Measurements from ENCODE around the gene GREB1. TPM values are rescaled to one million over a fixed set of nuclear protein-coding genes. Genes with fewer than 3 reads are reported as not detected.

The GREB1 gene
- total and polyA plus RNA-seq, 4 experiments from 2014 or later, result 0.19 to 1.1 TPM; not detected in 2

- Histone ChIP-seq H3K4me1 (ENCODE audit: insufficient read depth, low read length) (no peaks in the 10 kb centered on the region), H3K9me3 (ENCODE audit: control insufficient read depth in 1 of 2, low read length in 2 of 2) (no peaks in the 10 kb centered on the region), H3K27ac (ENCODE audit: low read depth, low read length) (no peak overlapping the region), H3K36me3 (ENCODE audit: insufficient read depth, low read length) (no peaks in the 10 kb centered on the region), H3K4me3 (ENCODE audit: low read length in 2 of 2) (no peak overlapping the region), H3K27me3 (ENCODE audit: insufficient read depth, low read length) (no peaks in the 10 kb centered on the region)
- ChIA-PET CTCF (ENCODE audit: partially characterized antibody) (no interaction called here), POLR2A (ENCODE audit: partially characterized antibody) (no interaction called here)
- H3K27me3 Mint-ChIP-seq, result peaks cover 21 to 23% of the 10 kb centered on the region in 2 donors
- no peak for DNase-seq
- no peak overlapping the region for H3K4me3 Mint-ChIP-seq
- H3K36me3 Mint-ChIP-seq, result no peaks in the 10 kb centered on the region
- intact Hi-C loops (cut with micrococcal nuclease), result no loop called here
- peaks cover 0 to 3% (median 0%) of the 10 kb centered on the region in 4 donors for H3K4me1 Mint-ChIP-seq
- H3K27ac Mint-ChIP-seq, result no peak overlapping the region
- H3K9me3 Mint-ChIP-seq, result peaks cover 0 to 15% (median 10%) of the 10 kb centered on the region in 8 donors
Observed at GRCh38 chr2:11662882-11663281, 129.0 kb downstream of the GREB1 start.

GRCh38 chr2:11663427-11663826, 129.6 kb downstream of the GREB1 start:
- H3K9me3 Mint-ChIP-seq, result peaks cover 0 to 15% (median 10%) of the 10 kb centered on the region in 8 donors
- no peaks in the 10 kb centered on the region for H3K9me3 ChIP-seq (ENCODE audit: control insufficient read depth in 1 of 2, low read length in 2 of 2)
- intact Hi-C loops (cut with micrococcal nuclease), result no loop called here
- H3K27ac ChIP-seq (ENCODE audit: low read depth, low read length), result no peak overlapping the region
- peaks cover 25 to 28% of the 10 kb centered on the region in 2 donors for H3K27me3 Mint-ChIP-seq
- H3K27ac Mint-ChIP-seq, result no peak overlapping the region
- H3K36me3 Mint-ChIP-seq, result no peaks in the 10 kb centered on the region
- no peak overlapping the region for H3K4me3 Mint-ChIP-seq
- peaks cover 0 to 3% (median under 1%) of the 10 kb centered on the region in 4 donors for H3K4me1 Mint-ChIP-seq
- H3K4me3 ChIP-seq (ENCODE audit: low read length in 2 of 2), result no peak overlapping the region
- H3K4me1 ChIP-seq (ENCODE audit: insufficient read depth, low read length), result no peaks in the 10 kb centered on the region
- POLR2A ChIA-PET (ENCODE audit: partially characterized antibody), result no interaction called here
- no peaks in the 10 kb centered on the region for H3K36me3 ChIP-seq (ENCODE audit: insufficient read depth, low read length)
- H3K27me3 ChIP-seq (ENCODE audit: insufficient read depth, low read length), result no peaks in the 10 kb centered on the region
- no peak for DNase-seq
- CTCF ChIA-PET (ENCODE audit: partially characterized antibody), result no interaction called here

- H3K36me3 Mint-ChIP-seq, result no peaks in the 10 kb centered on the region
- H3K27me3 ChIP-seq (ENCODE audit: insufficient read depth, low read length), result no peaks in the 10 kb centered on the region
- ChIA-PET CTCF (ENCODE audit: partially characterized antibody) (interaction anchor here (1.7 kb wide), 1 partner anchor 16 kb away, joined by 4 read pairs; no protein-coding TSS in a partner anchor), POLR2A (ENCODE audit: partially characterized antibody) (no interaction called here)
- H3K27ac Mint-ChIP-seq, result no peak overlapping the region
- intact Hi-C loops (cut with micrococcal nuclease), result no loop called here
- H3K4me1 Mint-ChIP-seq, result peaks cover 3 to 7% (median 4%) of the 10 kb centered on the region in 4 donors
- peaks cover 27 to 29% of the 10 kb centered on the region in 2 donors for H3K27me3 Mint-ChIP-seq
- no peak for DNase-seq
- H3K36me3 ChIP-seq (ENCODE audit: insufficient read depth, low read length), result no peaks in the 10 kb centered on the region
- peaks cover 0 to 16% (median 10%) of the 10 kb centered on the region in 8 donors for H3K9me3 Mint-ChIP-seq
- H3K9me3 ChIP-seq (ENCODE audit: control insufficient read depth in 1 of 2, low read length in 2 of 2), result no peaks in the 10 kb centered on the region
- no peaks in the 10 kb centered on the region for H3K4me1 ChIP-seq (ENCODE audit: insufficient read depth, low read length)
- H3K27ac ChIP-seq (ENCODE audit: low read depth, low read length), result no peak overlapping the region
- no peak overlapping the region for H3K4me3 ChIP-seq (ENCODE audit: low read length in 2 of 2)
- no peak overlapping the region for H3K4me3 Mint-ChIP-seq
Observed at GRCh38 chr2:11665028-11665427, 131.2 kb downstream of the GREB1 start.

- Mint-ChIP-seq H3K4me3 (no peak overlapping the region), H3K4me1 (peaks cover 6 to 13% (median 8%) of the 10 kb centered on the region in 4 donors), H3K36me3 (no peaks in the 10 kb centered on the region), H3K27me3 (peaks cover 32 to 33% of the 10 kb centered on the region in 2 donors), H3K27ac (no peak overlapping the region), H3K9me3 (peaks cover 0 to 19% (median 10%) of the 10 kb centered on the region in 8 donors)
- no peak for DNase-seq
- Histone ChIP-seq H3K4me1 (ENCODE audit: insufficient read depth, low read length) (no peaks in the 10 kb centered on the region), H3K4me3 (ENCODE audit: low read length in 2 of 2) (no peak overlapping the region), H3K27me3 (ENCODE audit: insufficient read depth, low read length) (no peaks in the 10 kb centered on the region), H3K9me3 (ENCODE audit: control insufficient read depth in 1 of 2, low read length in 2 of 2) (no peaks in the 10 kb centered on the region), H3K36me3 (ENCODE audit: insufficient read depth, low read length) (no peaks in the 10 kb centered on the region), H3K27ac (ENCODE audit: low read depth, low read length) (no peak overlapping the region)
- intact Hi-C loops (cut with micrococcal nuclease), result no loop called here
- ChIA-PET CTCF (ENCODE audit: partially characterized antibody) (interaction anchor here (1.7 kb wide), 1 partner anchor 15 kb away, joined by 4 read pairs; no protein-coding TSS in a partner anchor), POLR2A (ENCODE audit: partially characterized antibody) (no interaction called here)
Observed at GRCh38 chr2:11665510-11666362, 131.9 kb downstream of the GREB1 start.

GRCh38 chr2:11667194-11667593, 133.3 kb downstream of the GREB1 start:
- ChIA-PET CTCF (ENCODE audit: partially characterized antibody) (interaction anchor here (1.2 kb wide), 1 partner anchor 21 kb away, joined by 3 read pairs; no protein-coding TSS in a partner anchor), POLR2A (ENCODE audit: partially characterized antibody) (no interaction called here)
- Mint-ChIP-seq H3K9me3 (peaks cover 0 to 15% (median 7%) of the 10 kb centered on the region in 8 donors), H3K4me3 (no peak overlapping the region), H3K27ac (no peak overlapping the region), H3K27me3 (peaks cover 28 to 30% of the 10 kb centered on the region in 2 donors), H3K36me3 (no peaks in the 10 kb centered on the region), H3K4me1 (peaks cover 6 to 13% (median 8%) of the 10 kb centered on the region in 4 donors)
- H3K4me1 ChIP-seq (ENCODE audit: insufficient read depth, low read length), result no peaks in the 10 kb centered on the region
- no peaks in the 10 kb centered on the region for H3K27me3 ChIP-seq (ENCODE audit: insufficient read depth, low read length)
- intact Hi-C loops (cut with micrococcal nuclease), result no loop called here
- no peaks in the 10 kb centered on the region for H3K36me3 ChIP-seq (ENCODE audit: insufficient read depth, low read length)
- DNase-seq, result no peak
- H3K27ac ChIP-seq (ENCODE audit: low read depth, low read length), result no peak overlapping the region
- H3K4me3 ChIP-seq (ENCODE audit: low read length in 2 of 2), result no peak overlapping the region
- H3K9me3 ChIP-seq (ENCODE audit: control insufficient read depth in 1 of 2, low read length in 2 of 2), result no peaks in the 10 kb centered on the region

GRCh38 chr2:11667866-11668637, 134.2 kb downstream of the GREB1 start:
- Mint-ChIP-seq H3K36me3 (no peaks in the 10 kb centered on the region), H3K4me3 (no peak overlapping the region), H3K9me3 (peaks cover 0 to 8% (median 1%) of the 10 kb centered on the region in 8 donors), H3K4me1 (peaks cover 6 to 13% (median 8%) of the 10 kb centered on the region in 4 donors), H3K27me3 (peaks cover 24 to 33% of the 10 kb centered on the region in 2 donors), H3K27ac (peak overlapping the region in 1 of 7 donors; percentile 67)
- DNase-seq, result no peak
- no peak overlapping the region for H3K4me3 ChIP-seq (ENCODE audit: low read length in 2 of 2)
- H3K27ac ChIP-seq (ENCODE audit: low read depth, low read length), result no peak overlapping the region
- POLR2A ChIA-PET (ENCODE audit: partially characterized antibody), result no interaction called here
- no peaks in the 10 kb centered on the region for H3K36me3 ChIP-seq (ENCODE audit: insufficient read depth, low read length)
- no peaks in the 10 kb centered on the region for H3K9me3 ChIP-seq (ENCODE audit: control insufficient read depth in 1 of 2, low read length in 2 of 2)
- H3K4me1 ChIP-seq (ENCODE audit: insufficient read depth, low read length), result no peaks in the 10 kb centered on the region
- H3K27me3 ChIP-seq (ENCODE audit: insufficient read depth, low read length), result no peaks in the 10 kb centered on the region
- intact Hi-C loops (cut with micrococcal nuclease), result no loop called here
- CTCF ChIA-PET (ENCODE audit: partially characterized antibody), result interaction anchor here (1.2 kb wide), 1 partner anchor 20 kb away, joined by 3 read pairs; no protein-coding TSS in a partner anchor

Measured in CD4-positive, alpha-beta memory T cell (primary cell).